ENCODE results near the gene CEP112. TPM values are rescaled to one million over a fixed set of nuclear protein-coding genes. Genes with fewer than 3 reads are reported as not detected.

Gene CEP112
- total RNA-seq, 4 donors from 2014 or later: 1.1 to 12.9 (median 9.1) TPM

- Histone ChIP-seq H3K9me3 (no peaks in the 10 kb centered on the region), H3K36me3 (no peaks in the 10 kb centered on the region), H3K4me1 (no peaks in the 10 kb centered on the region), H3K27me3 (no peaks in the 10 kb centered on the region), H3K4me3 (no peak overlapping the region), H3K27ac (no peak overlapping the region)
- 83% methylated on average over 8 of the region's 8 CpGs; no CpG with 5 or more reads in 1 of the 2 donors for WGBS, 2 donors (ENCODE audit: low coverage in 1 of 2)
- no peak for DNase-seq
- intact Hi-C loops (cut with DNase I; ENCODE audit: low total_unique reads) (no loop called here), in situ Hi-C loops (cut with MboI; ENCODE audit: low pct_ligation_motif_present in 1 of 4, low pct_unique_long_range_greater_than_20kb in 1 of 4, low sequenced_read_pairs in 3 of 4) (loop anchor here in 2 of 4 donors (25.0 kb wide), 2 partner anchors 684 to 709 kb away; no protein-coding TSS in a partner anchor)
- no peak for TF ChIP-seq EP300 (IDR thresholded peaks at IDR 0.05; ENCODE audit: low read depth)
- no peak for TF ChIP-seq POLR2A (IDR thresholded peaks at IDR 0.05)
- no peak for TF ChIP-seq CTCF (IDR thresholded peaks at IDR 0.05)
- no peak for TF ChIP-seq POLR2AphosphoS5 (IDR thresholded peaks at IDR 0.05)
These were observed 11.5 kb upstream of the CEP112 start for GRCh38 chr17:66203274-66204015.

GRCh38 chr17:66200685-66201092 is 8.8 kb upstream of the CEP112 start:
- in situ Hi-C loops (cut with MboI; ENCODE audit: low pct_ligation_motif_present in 1 of 4, low pct_unique_long_range_greater_than_20kb in 1 of 4, low sequenced_read_pairs in 3 of 4) (loop anchor here in 2 of 4 donors (25.0 kb wide), 2 partner anchors 687 to 712 kb away; no protein-coding TSS in a partner anchor), intact Hi-C loops (cut with DNase I; ENCODE audit: low total_unique reads) (no loop called here)
- no peaks in the 10 kb centered on the region for H3K27me3 ChIP-seq
- WGBS, 2 donors (ENCODE audit: low coverage in 1 of 2): 0 to 2% methylated on average over 3 of the region's 3 CpGs
- H3K4me3 ChIP-seq: no peak overlapping the region
- H3K36me3 ChIP-seq: no peaks in the 10 kb centered on the region
- TF ChIP-seq EP300 (IDR thresholded peaks at IDR 0.05; ENCODE audit: low read depth): no peak
- peak; percentile 38 to 84 (median 50) for TF ChIP-seq CTCF (IDR thresholded peaks at IDR 0.05)
- H3K9me3 ChIP-seq: no peaks in the 10 kb centered on the region
- peak; percentile 59 for DNase-seq
- no peak overlapping the region for H3K27ac ChIP-seq
- H3K4me1 ChIP-seq: no peaks in the 10 kb centered on the region

- H3K27me3 ChIP-seq: no peaks in the 10 kb centered on the region
- no peaks in the 10 kb centered on the region for H3K4me1 ChIP-seq
- H3K36me3 ChIP-seq: no peaks in the 10 kb centered on the region
- no peak for DNase-seq
- no peak overlapping the region for H3K27ac ChIP-seq
- H3K4me3 ChIP-seq: no peak overlapping the region
- WGBS, 2 donors (ENCODE audit: low coverage in 1 of 2): 86 to 91% methylated on average over 2 to 8 of the region's 8 CpGs
- intact Hi-C loops (cut with DNase I; ENCODE audit: low total_unique reads) (no loop called here), in situ Hi-C loops (cut with MboI; ENCODE audit: low pct_ligation_motif_present in 1 of 4, low pct_unique_long_range_greater_than_20kb in 1 of 4, low sequenced_read_pairs in 3 of 4) (no loop called here)
- TF ChIP-seq EP300 (IDR thresholded peaks at IDR 0.05; ENCODE audit: low read depth): no peak
- TF ChIP-seq CTCF (IDR thresholded peaks at IDR 0.05): no peak
- no peak for TF ChIP-seq POLR2A (IDR thresholded peaks at IDR 0.05)
- TF ChIP-seq POLR2AphosphoS5 (IDR thresholded peaks at IDR 0.05): no peak
- H3K9me3 ChIP-seq: no peaks in the 10 kb centered on the region
These were observed 6.3 kb upstream of the CEP112 start for GRCh38 chr17:66198242-66198641.

GRCh38 chr17:66192378-66192687 is 400 bp upstream of the CEP112 start:
- Histone ChIP-seq H3K27me3 (no peaks in the 10 kb centered on the region), H3K27ac (peak overlapping the region; percentile 67 to 83 (median 71)), H3K9me3 (no peaks in the 10 kb centered on the region), H3K4me3 (peak overlapping the region; percentile 68 to 87 (median 74)), H3K36me3 (no peaks in the 10 kb centered on the region), H3K4me1 (peaks cover 0 to 24% (median 15%) of the 10 kb centered on the region in 4 donors)
- DNase-seq: no peak
- in situ Hi-C loops (cut with MboI; ENCODE audit: low pct_ligation_motif_present in 1 of 4, low pct_unique_long_range_greater_than_20kb in 1 of 4, low sequenced_read_pairs in 3 of 4): no loop called here
- WGBS, 2 donors (ENCODE audit: low coverage in 1 of 2): 0 to 2% methylated on average over 2 to 10 of the region's 10 CpGs
- TF ChIP-seq CTCF (IDR thresholded peaks at IDR 0.05) (no peak), POLR2AphosphoS5 (IDR thresholded peaks at IDR 0.05) (no peak), POLR2A (IDR thresholded peaks at IDR 0.05) (no peak), EP300 (IDR thresholded peaks at IDR 0.05; ENCODE audit: low read depth) (no peak)
- intact Hi-C loops (cut with DNase I; ENCODE audit: low total_unique reads): no loop called here
